NCI-H510A (cell line): Measurements from ENCODE around the gene GPC6.

Experiments
- DNase-seq: peaks from one replicate; lab custom pipeline; 2025; lab: John Stamatoyannopoulos, UW

The GPC6 gene

GRCh38 chr13:93686399-93686798 lies 459.8 kb downstream of the GPC6 start:
- DNase-seq: no peak

GRCh38 chr13:93687261-93687660 lies 460.7 kb downstream of the GPC6 start:
- no peak for DNase-seq

- no peak for DNase-seq
Observed at GRCh38 chr13:93689333-93689732, 462.7 kb downstream of the GPC6 start.

- no peak for DNase-seq
Observed at GRCh38 chr13:93690139-93690538, 463.5 kb downstream of the GPC6 start.

- DNase-seq: no peak
Observed at GRCh38 chr13:93698016-93698613, 471.5 kb downstream of the GPC6 start.

- DNase-seq: no peak
Observed at GRCh38 chr13:93700115-93700514, 473.5 kb downstream of the GPC6 start.

- DNase-seq: no peak
Observed at GRCh38 chr13:93708308-93709075, 481.9 kb downstream of the GPC6 start.

- no peak for DNase-seq
Observed at GRCh38 chr13:93709506-93710244, 483.1 kb downstream of the GPC6 start.

- DNase-seq: no peak
Observed at GRCh38 chr13:93714171-93714570, 487.6 kb downstream of the GPC6 start.

- DNase-seq: no peak
Observed at GRCh38 chr13:93715866-93716265, 489.3 kb downstream of the GPC6 start.

GRCh38 chr13:93716623-93717022 lies 490.0 kb downstream of the GPC6 start:
- DNase-seq: no peak

- DNase-seq: no peak
Observed at GRCh38 chr13:93721483-93721882, 494.9 kb downstream of the GPC6 start.

- DNase-seq: no peak
Observed at GRCh38 chr13:93723316-93723715, 496.7 kb downstream of the GPC6 start.

GRCh38 chr13:93724187-93724586 lies 497.6 kb downstream of the GPC6 start:
- DNase-seq: no peak

- DNase-seq: no peak
Observed at GRCh38 chr13:93726173-93726957, 499.8 kb downstream of the GPC6 start.

- no peak for DNase-seq
Observed at GRCh38 chr13:93727211-93728141, 500.9 kb downstream of the GPC6 start.

- DNase-seq: no peak
Observed at GRCh38 chr13:93729383-93729782, 502.8 kb downstream of the GPC6 start.

- no peak for DNase-seq
Observed at GRCh38 chr13:93730780-93731179, 504.2 kb downstream of the GPC6 start.

- DNase-seq: no peak
Observed at GRCh38 chr13:93732186-93732585, 505.6 kb downstream of the GPC6 start.

GRCh38 chr13:93736081-93736480 lies 509.5 kb downstream of the GPC6 start:
- DNase-seq: no peak

- no peak for DNase-seq
Observed at GRCh38 chr13:93736909-93737308, 510.3 kb downstream of the GPC6 start.
